ENCODE results near the gene C1orf167. TPM values are rescaled to one million over a fixed set of nuclear protein-coding genes. Genes with fewer than 3 reads are reported as not detected.

C1orf167 gene
- total RNA-seq (2021; fragmentation: NEBNext Ultra II Directional; extraction: Animal tissue kit (Norgen Biotek cat#: 25700)) (0.90 and 1.3 TPM in 2 replicates), polyA plus RNA-seq (2011; rRNA removed) (0.67 and 0.70 TPM in 2 replicates), polyA minus RNA-seq (2011; rRNA and poly(A)+ RNA removed) (0.22 and 0.47 TPM in 2 replicates)
- polyA plus RNA-seq (2011; cell fraction: cytosol; rRNA removed) = 1.0 TPM
- 1.4 TPM for polyA plus RNA-seq (2011; cell fraction: nucleus; rRNA removed)
- polyA plus RNA-seq (2012, experiment 1 of 2) = 0.52 to 4.1 TPM (median 1.8 TPM) in 4 replicates
- polyA plus RNA-seq (2012, experiment 2 of 2) = 0.43 TPM
- polyA plus RNA-seq (2013, experiment 1 of 2) = 0.69 TPM
- 0.64 TPM for polyA plus RNA-seq (2013, experiment 2 of 2)
- not detected for polyA minus RNA-seq (2011; cell fraction: cytosol; rRNA and poly(A)+ RNA removed)
- 1.2 TPM for polyA minus RNA-seq (2011; cell fraction: nucleus; rRNA and poly(A)+ RNA removed)
- long read RNA-seq, experiment 1 = 0 reads
- long read RNA-seq, experiment 2 = 0 reads

- Histone ChIP-seq H3K79me1 (ENCODE audit: low read depth, low read length) (no peaks in the 10 kb centered on the region), H3K23me2 (ENCODE audit: low read depth, low read length) (peaks cover 3% of the 10 kb centered on the region; the same call in 1 of the 2 replicates), H2AK5ac (ENCODE audit: low read depth, low read length) (no peak within 1 kb of the TSS), H3K4me2 (ENCODE audit: insufficient read depth in 1 of 2, low read depth in 2 of 2, low read length in 2 of 2) (peak within 1 kb of the TSS; percentile 61 to 65), H4K91ac (replicated peaks; ENCODE audit: insufficient read length, low read length) (peak within 1 kb of the TSS; percentile 29), H3K9me3 (ENCODE audit: insufficient read depth in 2 of 2, low read depth in 1 of 2, low read length in 1 of 2) (peaks cover 0 to 5% of the 10 kb centered on the region in 2 experiments; a peak in 1 of 4 replicates), H4K5ac (ENCODE audit: insufficient read length, low read depth, low read length) (no peak within 1 kb of the TSS), H3K23ac (ENCODE audit: insufficient read length) (no peak within 1 kb of the TSS), H4K20me1 (replicated peaks in 1 of 2; ENCODE audit: control insufficient read depth in 1 of 2, insufficient read depth in 2 of 2, low read length in 2 of 2) (no peaks in the 10 kb centered on the region), H3K4ac (replicated peaks; ENCODE audit: insufficient read length, low read depth, low read length) (no peak within 1 kb of the TSS), H2BK12ac (ENCODE audit: low read depth, low read length) (peak within 1 kb of the TSS; percentile 71; the same call in 1 of the 2 replicates), H3K14ac (ENCODE audit: insufficient read length) (no peak within 1 kb of the TSS), H3K79me2 (ENCODE audit: control insufficient read depth in 1 of 2, insufficient read depth in 2 of 2, low read length in 2 of 2) (no peaks in the 10 kb centered on the region), H3K27ac (ENCODE audit: low read depth, low read length) (no peak within 1 kb of the TSS), H2BK5ac (ENCODE audit: low read depth, low read length) (no peak within 1 kb of the TSS), H3K36me3 (ENCODE audit: control insufficient read depth in 2 of 4, insufficient read depth in 4 of 4, low read length in 3 of 4) (no peaks in the 10 kb centered on the region), H3K27me3 (replicated peaks in 1 of 4; ENCODE audit: control insufficient read depth in 3 of 4, extremely low read depth in 1 of 4, insufficient read depth in 3 of 4, low read length in 3 of 4) (peaks cover 7 to 40% (median 30%) of the 10 kb centered on the region in 4 experiments), H3K4me3 (ENCODE audit: extremely low read depth in 1 of 4, insufficient read depth in 2 of 4, low read depth in 3 of 4, low read length in 4 of 4) (peak within 1 kb of the TSS in 2 of 4 experiments; percentile 26 to 51; a peak in 4 of 8 replicates), H3K56ac (replicated peaks; ENCODE audit: insufficient read length, low read depth, low read length) (no peak within 1 kb of the TSS), H3K18ac (ENCODE audit: extremely low read depth, low read length) (peak within 1 kb of the TSS; percentile 68), H3K9ac (replicated peaks in 1 of 4; ENCODE audit: extremely low read depth in 1 of 4, low read depth in 3 of 4, low read length in 3 of 4) (no peak within 1 kb of the TSS), H2BK120ac (replicated peaks; ENCODE audit: low read depth, low read length) (no peak within 1 kb of the TSS), H2AFZ (ENCODE audit: low read length) (no peak within 1 kb of the TSS), H3K4me1 (replicated peaks in 1 of 4; ENCODE audit: control insufficient read depth in 3 of 4, insufficient read depth in 4 of 4, low read length in 3 of 4) (peaks cover 0 to 16% (median 10%) of the 10 kb centered on the region in 4 experiments; a peak in 6 of 7 replicates), H2BK20ac (ENCODE audit: low read length) (no peak within 1 kb of the TSS), H4K8ac (ENCODE audit: extremely low read depth, insufficient read depth, low read length) (no peak within 1 kb of the TSS), H2BK15ac (ENCODE audit: low read length) (peak within 1 kb of the TSS; percentile 88; the same call in 1 of the 2 replicates)
- FAIRE-seq (no peak), DNase-seq (ENCODE audit: low read depth in 1 of 2, low spot score in 2 of 2) (peak in 1 of 2 experiments; percentile 83)
- 21% methylated on average over 14 of the region's 29 CpGs; no CpG with 5 or more reads in 1 of the 2 experiments for WGBS, 2 experiments (ENCODE audit: extremely low coverage in 1 of 2, insufficient coverage in 1 of 2, insufficient read length in 1 of 2, insufficient replicate concordance in 2 of 2, low coverage in 1 of 2, low lambda C conversion rate in 2 of 2, missing lambda C conversion rate in 1 of 2)
- POLR2A ChIA-PET (ENCODE audit: partially characterized antibody) = interaction anchor here (0.7 to 1.3 kb wide), 6 partner anchors 9 to 148 kb away, joined by 3 to 6 read pairs (median 3); partner anchors contain the start of gene CLCN6
- CTCF ChIA-PET (ENCODE audit: partially characterized antibody) = interaction anchor here (0.7 to 1.1 kb wide), 4 partner anchors 9 to 311 kb away, joined by 3 to 6 read pairs (median 3); no protein-coding TSS in a partner anchor
- TF ChIP-seq CHD2 (IDR thresholded peaks at IDR 0.05; ENCODE audit: low read length) (no peak), BACH1 (IDR thresholded peaks at IDR 0.05; ENCODE audit: low read length) (peak; percentile 19; the same call in 1 of the 2 replicates), TAF7 (optimal IDR thresholded peaks at IDR 0.05; ENCODE audit: borderline replicate concordance, low read depth, low read length) (no peak), SRF (IDR thresholded peaks at IDR 0.05; ENCODE audit: low read depth, low read length) (no peak), E2F6 (IDR thresholded peaks at IDR 0.05) (peak; percentile 99), ZNF274 (IDR thresholded peaks at IDR 0.05; ENCODE audit: borderline replicate concordance, extremely low read depth, low read length) (no peak), CREB1 (IDR thresholded peaks at IDR 0.05) (peak; percentile 12; the same call in 1 of the 2 replicates), KDM4A (IDR thresholded peaks at IDR 0.05; ENCODE audit: low read depth, low read length, severe bottlenecking) (peak; percentile 65), RAD21 (IDR thresholded peaks at IDR 0.05 in 1 of 2, conservative IDR thresholded peaks at IDR 0.05 in 1 of 2; ENCODE audit: low read depth in 2 of 2, low read length in 2 of 2) (no peak), CHD1 (IDR thresholded peaks at IDR 0.05; ENCODE audit: low read depth, low read length) (no peak)
Measured at GRCh38 chr1:11761988-11762406, at the start of gene C1orf167. Gene C1orf167, plus strand, starts transcription at chr1:11762193. Its CDS starts 2,208 bp downstream, at chr1:11764401.
